SJCRH30 (cell line): ENCODE results near the gene NT5DC4. TPM values are rescaled to one million over a fixed set of nuclear protein-coding genes. Genes with fewer than 3 reads are reported as not detected.

Experiments
- total RNA-seq: library from RNA; depleted of rRNA; stranded (reverse); fragments of >200 nt; shearing (Covaris generic); gene quantifications from 2 replicates; pipeline ENCODE4 v1.2.3, GENCODE V29; 2014; rRNA removed

The NT5DC4 gene
- total RNA-seq, 1 experiment from 2014 or later = not detected

Other genes starting within 250 kb of the NT5DC4 start
- 78.4 and 81.6 TPM in 2 replicates for gene TTL, start 238.9 kb upstream of the NT5DC4 start, total RNA-seq
- 30.3 and 37.5 TPM in 2 replicates for gene POLR1B, start 178.6 kb upstream of the NT5DC4 start, total RNA-seq
- gene CHCHD5, start 136.4 kb upstream of the NT5DC4 start, total RNA-seq = 11.2 and 12.3 TPM in 2 replicates
- 69.5 and 83.7 TPM in 2 replicates for gene SLC20A1, start 75.1 kb upstream of the NT5DC4 start, total RNA-seq
- 31.0 and 33.7 TPM in 2 replicates for gene CKAP2L, start 43.6 kb downstream of the NT5DC4 start, total RNA-seq
- gene IL1A, start 63.5 kb downstream of the NT5DC4 start, total RNA-seq = not detected in 2 replicates
- gene IL1B, start 115.8 kb downstream of the NT5DC4 start, total RNA-seq = not detected in 2 replicates
- gene IL37, start 190.1 kb downstream of the NT5DC4 start, total RNA-seq = 0.22 and 0.25 TPM in 2 replicates